Liver (tissue), 9 donors: ENCODE measurements around the gene PHOX2A. TPM values are rescaled to one million over a fixed set of nuclear protein-coding genes. Genes with fewer than 3 reads are reported as not detected.

ENCODE experiments used
- DNase-seq: peaks from one replicate; pipeline ENCODE4 v3.0.0-alpha.2; 2017; ENCODE audit warnings: low spot score
- H3K27ac ChIP-seq, 2 donors: one replicate each; pipeline ENCODE4 v1.7.0; 2013; ENCODE audit warnings: inconsistent platforms in 2 of 2, low read length in 2 of 2, control low read depth in 1 of 2, low read depth in 1 of 2, mild to moderate bottlenecking in 1 of 2
- H3K27me3 ChIP-seq, 4 donors: one replicate each; pipeline versions ENCODE4 v1.6.1 to v1.7.0; 2013; ENCODE audit warnings: low read length in 3 of 4, inconsistent platforms in 1 of 4, mild to moderate bottlenecking in 1 of 4, moderate library complexity in 1 of 4; ENCODE audit not compliant: control insufficient read depth in 4 of 4, insufficient read depth in 4 of 4
- H3K36me3 ChIP-seq, 4 donors: one replicate each; pipeline versions ENCODE4 v1.6.1 to v1.7.0; 2013; ENCODE audit warnings: low read length in 3 of 4, mild to moderate bottlenecking in 3 of 4, low read depth in 1 of 4, moderate library complexity in 1 of 4; ENCODE audit not compliant: control insufficient read depth in 4 of 4, insufficient read depth in 3 of 4
- H3K4me1 ChIP-seq, 4 donors: one replicate each; pipeline versions ENCODE4 v1.6.1 to v1.7.0; 2013; ENCODE audit warnings: low read length in 3 of 4, mild to moderate bottlenecking in 3 of 4, moderate library complexity in 1 of 4; ENCODE audit not compliant: control insufficient read depth in 4 of 4, insufficient read depth in 4 of 4
- H3K4me3 ChIP-seq, 3 donors: one replicate each; pipeline versions ENCODE4 v1.6.1 to v1.7.0; 2013; ENCODE audit warnings: low read length in 3 of 3, control low read depth in 1 of 3, low read depth in 1 of 3, mild to moderate bottlenecking in 1 of 3
- H3K9ac ChIP-seq, 2 donors: one replicate each; pipeline ENCODE4 v1.7.0; 2013; ENCODE audit warnings: low read length in 2 of 2, mild to moderate bottlenecking in 2 of 2, moderate library complexity in 2 of 2, control low read depth in 1 of 2, low read depth in 1 of 2
- H3K9me3 ChIP-seq, 4 donors: one replicate each; pipeline versions ENCODE4 v1.6.1 to v1.7.0; 2013; ENCODE audit warnings: low read length in 3 of 4; ENCODE audit not compliant: control insufficient read depth in 4 of 4
- ATF3 ChIP-seq: IDR thresholded peaks from 2 replicates; pipeline ENCODE4 v1.6.1; 2016; ENCODE audit warnings: antibody characterized with exemption
- CTCF ChIP-seq: fragments of 150-350 bp; IDR thresholded peaks from 2 replicates; pipeline ENCODE4 v1.5.1; 2017; ENCODE audit warnings: improper control_type of control experiment, low read depth, low read length; ENCODE audit not compliant: missing input control
- EGR1 ChIP-seq, 2 donors: IDR thresholded peaks; 2 replicates each; pipeline ENCODE4 v1.6.1; 2016 to 2018; ENCODE audit warnings: antibody characterized with exemption in 2 of 2, low read depth in 2 of 2
- FOXA1 ChIP-seq: IDR thresholded peaks from 2 replicates; pipeline ENCODE4 v1.6.1; 2016; ENCODE audit warnings: antibody characterized with exemption
- FOXA2 ChIP-seq: IDR thresholded peaks from 2 replicates; pipeline ENCODE4 v1.6.1; 2016; ENCODE audit warnings: antibody characterized with exemption
- GABPA ChIP-seq, 2 donors: IDR thresholded peaks in 1 of 2; conservative IDR thresholded peaks in 1 of 2; 2 replicates each; pipeline ENCODE4 v1.6.1; 2016; ENCODE audit warnings: antibody characterized with exemption in 2 of 2, mild to moderate bottlenecking in 1 of 2, moderate library complexity in 1 of 2
- HNF4A ChIP-seq, 2 donors: conservative IDR thresholded peaks; 2 replicates each; pipeline ENCODE4 v1.6.1; 2016; ENCODE audit warnings: antibody characterized with exemption in 2 of 2, mild to moderate bottlenecking in 2 of 2
- HNF4G ChIP-seq: IDR thresholded peaks from 2 replicates; pipeline ENCODE4 v1.6.1; 2016; ENCODE audit warnings: antibody characterized with exemption
- JUND ChIP-seq, 2 donors: IDR thresholded peaks; 2 replicates each; pipeline ENCODE4 v1.6.1; 2016; ENCODE audit warnings: antibody characterized with exemption in 2 of 2
- NR2F2 ChIP-seq: IDR thresholded peaks from 2 replicates; pipeline ENCODE4 v1.6.1; 2016; ENCODE audit warnings: antibody characterized with exemption
- RAD21 ChIP-seq, 2 donors: IDR thresholded peaks; 2 replicates each; pipeline ENCODE4 v1.6.1; 2016; ENCODE audit warnings: antibody characterized with exemption in 2 of 2, mild to moderate bottlenecking in 2 of 2
- RXRA ChIP-seq, 2 donors: IDR thresholded peaks; 2 replicates each; pipeline ENCODE4 v1.6.1; 2017 to 2018; ENCODE audit warnings: antibody characterized with exemption in 2 of 2, mild to moderate bottlenecking in 1 of 2
- TAF1 ChIP-seq: conservative IDR thresholded peaks from 2 replicates; pipeline ENCODE4 v1.6.1; 2016; ENCODE audit warnings: antibody characterized with exemption, mild to moderate bottlenecking
- YY1 ChIP-seq: IDR thresholded peaks from 2 replicates; pipeline ENCODE4 v1.6.1; 2016; ENCODE audit warnings: antibody characterized with exemption, mild to moderate bottlenecking
- WGBS: extraction: QIAGEN DNeasy Blood & Tissue Kit; methylation state at CpG from one replicate; pipeline ENCODE4 v1.1.7; 2013; 5-methylcytosine and 5-hydroxymethylcytosine counted together
- polyA plus RNA-seq, 2 donors: library from polyadenylated mRNA; stranded (reverse) in 1 of 2; unstranded in 1 of 2; fragments of 200-250 nt in 1 of 2; fragments of >200 nt in 1 of 2; fragmentation: Nextera tagmentation in 1 of 2; extraction: Ambion mirVana in 1 of 2; gene quantifications; one replicate each; pipeline versions ENCODE4 v1.2.1 to v1.2.3, GENCODE V29; 2013 to 2015
- total RNA-seq, 2 donors: library from RNA; depleted of rRNA; stranded (reverse); fragments of >200 nt; gene quantifications; one replicate each; pipeline ENCODE4 v1.2.3, GENCODE V29; 2014
- TF ChIP-seq, protein P1 (sequence below): IDR thresholded peaks from 2 replicates; pipeline ENCODE4 v1.6.1; 2016; ENCODE audit warnings: antibody characterized with exemption
- TF ChIP-seq, protein P2 (sequence below): IDR thresholded peaks from 2 replicates; pipeline ENCODE4 v1.6.1; 2016; ENCODE audit warnings: antibody characterized with exemption, mild to moderate bottlenecking
- TF ChIP-seq, protein P3 (sequence below): IDR thresholded peaks from 2 replicates; pipeline ENCODE4 v1.6.1; 2016; ENCODE audit warnings: antibody characterized with exemption
- donor health status: healthy.
- donor health status: healthy.
- donor health status: healthy.
- donor health status: healthy.
- donor health status: healthy.

PHOX2A gene
- total and polyA plus RNA-seq, 4 donors, result not detected

DNA sequence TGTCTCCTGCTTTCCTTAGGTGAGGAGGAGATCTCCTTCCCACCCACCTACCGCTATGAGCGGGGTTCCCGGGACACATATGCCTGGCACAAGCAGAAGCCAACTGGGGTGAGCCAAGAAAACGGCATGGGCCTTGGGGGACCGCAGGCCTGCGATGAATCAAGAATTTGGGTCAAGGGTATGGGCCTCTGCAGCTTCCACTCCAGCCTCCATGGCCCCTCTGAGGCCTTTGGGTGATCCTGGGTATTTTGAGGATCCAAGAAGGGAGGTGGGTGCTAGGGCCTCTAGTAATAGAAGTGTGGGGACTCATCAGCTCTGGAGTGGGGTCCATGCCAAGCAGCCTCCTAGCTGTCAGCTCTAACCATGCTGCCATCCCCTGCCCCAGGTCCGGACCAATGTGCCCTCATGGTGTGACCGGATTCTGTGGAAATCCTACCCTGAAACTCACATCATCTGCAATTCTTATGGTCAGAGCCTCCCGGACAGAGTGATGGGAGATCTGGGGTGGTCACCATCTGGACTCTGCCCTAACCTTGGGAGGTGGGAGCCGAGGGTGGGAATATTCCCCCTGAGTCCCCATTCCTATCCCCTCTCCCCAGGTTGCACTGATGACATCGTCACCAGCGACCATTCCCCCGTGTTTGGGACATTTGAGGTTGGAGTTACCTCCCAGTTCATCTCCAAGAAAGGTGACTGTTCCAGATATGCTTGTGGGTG lies 10.8 kb downstream of the PHOX2A start:
- WGBS, result 96% methylated on average over 13 of the region's 13 CpGs
- H3K36me3 ChIP-seq, result peaks cover 24 to 91% (median 46%) of the 10 kb centered on the region in 4 donors
- TF ChIP-seq EGR1 (IDR thresholded peaks at IDR 0.05; ENCODE audit: low read depth in 2 of 2) (no peak), RXRA (IDR thresholded peaks at IDR 0.05) (no peak), ATF3 (no peak), JUND (IDR thresholded peaks at IDR 0.05) (no peak), FOXA2 (no peak), NR2F2 (no peak), GABPA (IDR thresholded peaks at IDR 0.05 in 1 of 2, conservative IDR thresholded peaks at IDR 0.05 in 1 of 2) (no peak), HNF4G (no peak), CTCF (no peak), RAD21 (IDR thresholded peaks at IDR 0.05) (no peak), HNF4A (conservative IDR thresholded peaks at IDR 0.05) (no peak), FOXA1 (no peak), YY1 (no peak)
- TF ChIP-seq, protein P1, sequence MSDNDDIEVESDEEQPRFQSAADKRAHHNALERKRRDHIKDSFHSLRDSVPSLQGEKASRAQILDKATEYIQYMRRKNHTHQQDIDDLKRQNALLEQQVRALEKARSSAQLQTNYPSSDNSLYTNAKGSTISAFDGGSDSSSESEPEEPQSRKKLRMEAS, result no peak
- TF ChIP-seq, protein P2, sequence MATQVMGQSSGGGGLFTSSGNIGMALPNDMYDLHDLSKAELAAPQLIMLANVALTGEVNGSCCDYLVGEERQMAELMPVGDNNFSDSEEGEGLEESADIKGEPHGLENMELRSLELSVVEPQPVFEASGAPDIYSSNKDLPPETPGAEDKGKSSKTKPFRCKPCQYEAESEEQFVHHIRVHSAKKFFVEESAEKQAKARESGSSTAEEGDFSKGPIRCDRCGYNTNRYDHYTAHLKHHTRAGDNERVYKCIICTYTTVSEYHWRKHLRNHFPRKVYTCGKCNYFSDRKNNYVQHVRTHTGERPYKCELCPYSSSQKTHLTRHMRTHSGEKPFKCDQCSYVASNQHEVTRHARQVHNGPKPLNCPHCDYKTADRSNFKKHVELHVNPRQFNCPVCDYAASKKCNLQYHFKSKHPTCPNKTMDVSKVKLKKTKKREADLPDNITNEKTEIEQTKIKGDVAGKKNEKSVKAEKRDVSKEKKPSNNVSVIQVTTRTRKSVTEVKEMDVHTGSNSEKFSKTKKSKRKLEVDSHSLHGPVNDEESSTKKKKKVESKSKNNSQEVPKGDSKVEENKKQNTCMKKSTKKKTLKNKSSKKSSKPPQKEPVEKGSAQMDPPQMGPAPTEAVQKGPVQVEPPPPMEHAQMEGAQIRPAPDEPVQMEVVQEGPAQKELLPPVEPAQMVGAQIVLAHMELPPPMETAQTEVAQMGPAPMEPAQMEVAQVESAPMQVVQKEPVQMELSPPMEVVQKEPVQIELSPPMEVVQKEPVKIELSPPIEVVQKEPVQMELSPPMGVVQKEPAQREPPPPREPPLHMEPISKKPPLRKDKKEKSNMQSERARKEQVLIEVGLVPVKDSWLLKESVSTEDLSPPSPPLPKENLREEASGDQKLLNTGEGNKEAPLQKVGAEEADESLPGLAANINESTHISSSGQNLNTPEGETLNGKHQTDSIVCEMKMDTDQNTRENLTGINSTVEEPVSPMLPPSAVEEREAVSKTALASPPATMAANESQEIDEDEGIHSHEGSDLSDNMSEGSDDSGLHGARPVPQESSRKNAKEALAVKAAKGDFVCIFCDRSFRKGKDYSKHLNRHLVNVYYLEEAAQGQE, result no peak
- H3K27me3 ChIP-seq, result no peaks in the 10 kb centered on the region
- no peak for DNase-seq
- no peak overlapping the region for H3K9ac ChIP-seq
- H3K9me3 ChIP-seq, result no peaks in the 10 kb centered on the region
- H3K4me1 ChIP-seq, result no peaks in the 10 kb centered on the region
- no peak overlapping the region for H3K27ac ChIP-seq
- H3K4me3 ChIP-seq, result no peak overlapping the region

GRCh38 chr11:72232260-72233055 lies 11.5 kb downstream of the PHOX2A start:
- no peak overlapping the region for H3K9ac ChIP-seq
- H3K4me1 ChIP-seq, result no peaks in the 10 kb centered on the region
- H3K27me3 ChIP-seq, result no peaks in the 10 kb centered on the region
- no peak for DNase-seq
- no peak overlapping the region for H3K4me3 ChIP-seq
- no peaks in the 10 kb centered on the region for H3K9me3 ChIP-seq
- peaks cover 24 to 91% (median 46%) of the 10 kb centered on the region in 4 donors for H3K36me3 ChIP-seq
- H3K27ac ChIP-seq, result no peak overlapping the region
- WGBS, result 96% methylated on average over 18 of the region's 18 CpGs
- TF ChIP-seq EGR1 (IDR thresholded peaks at IDR 0.05; ENCODE audit: low read depth in 2 of 2) (no peak), TAF1 (no peak), JUND (IDR thresholded peaks at IDR 0.05) (no peak), ATF3 (no peak), GABPA (IDR thresholded peaks at IDR 0.05 in 1 of 2, conservative IDR thresholded peaks at IDR 0.05 in 1 of 2) (no peak), CTCF (no peak)
- TF ChIP-seq, protein P1, result no peak
- TF ChIP-seq, protein P3, sequence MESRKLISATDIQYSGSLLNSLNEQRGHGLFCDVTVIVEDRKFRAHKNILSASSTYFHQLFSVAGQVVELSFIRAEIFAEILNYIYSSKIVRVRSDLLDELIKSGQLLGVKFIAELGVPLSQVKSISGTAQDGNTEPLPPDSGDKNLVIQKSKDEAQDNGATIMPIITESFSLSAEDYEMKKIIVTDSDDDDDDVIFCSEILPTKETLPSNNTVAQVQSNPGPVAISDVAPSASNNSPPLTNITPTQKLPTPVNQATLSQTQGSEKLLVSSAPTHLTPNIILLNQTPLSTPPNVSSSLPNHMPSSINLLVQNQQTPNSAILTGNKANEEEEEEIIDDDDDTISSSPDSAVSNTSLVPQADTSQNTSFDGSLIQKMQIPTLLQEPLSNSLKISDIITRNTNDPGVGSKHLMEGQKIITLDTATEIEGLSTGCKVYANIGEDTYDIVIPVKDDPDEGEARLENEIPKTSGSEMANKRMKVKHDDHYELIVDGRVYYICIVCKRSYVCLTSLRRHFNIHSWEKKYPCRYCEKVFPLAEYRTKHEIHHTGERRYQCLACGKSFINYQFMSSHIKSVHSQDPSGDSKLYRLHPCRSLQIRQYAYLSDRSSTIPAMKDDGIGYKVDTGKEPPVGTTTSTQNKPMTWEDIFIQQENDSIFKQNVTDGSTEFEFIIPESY, result no peak
